GM12878 (cell line): ENCODE measurements around the gene SYNGR1. TPM values are rescaled to one million over a fixed set of nuclear protein-coding genes. Genes with fewer than 3 reads are reported as not detected.

ENCODE experiments used
- ASH2L ChIP-seq: fragments of 300-600, 200-600 bp; sonication (generic); IDR thresholded peaks from 2 replicates; pipeline ENCODE4 v1.6.1; 2017; ENCODE audit warnings: low read depth, mild to moderate bottlenecking, borderline replicate concordance
- CEBPZ ChIP-seq: fragments of 150-350 bp; IDR thresholded peaks from 2 replicates; pipeline ENCODE4 v1.6.1; 2016; ENCODE audit warnings: low read depth, low read length
- CHD1 ChIP-seq: IDR thresholded peaks from 2 replicates; pipeline ENCODE4 v1.6.1; 2012; ENCODE audit warnings: low read depth, low read length, improper control_type of control experiment
- CUX1 ChIP-seq: IDR thresholded peaks from 2 replicates; pipeline ENCODE4 v1.6.1; 2012; ENCODE audit warnings: improper control_type of control experiment, low read depth, low read length; ENCODE audit not compliant: insufficient replicate concordance
- EGR1 ChIP-seq, 2 experiments: IDR thresholded peaks; 1 replicate in 1 of 2; 2 replicates in 1 of 2; pipeline ENCODE4 v1.6.1; 2011 to 2012; ENCODE audit warnings: low read depth in 2 of 2, low read length in 2 of 2, borderline replicate concordance in 1 of 2, mild to moderate bottlenecking in 1 of 2, moderate library complexity in 1 of 2
- KAT2A ChIP-seq: conservative IDR thresholded peaks from 2 replicates; pipeline ENCODE4 v1.6.1; 2011; ENCODE audit warnings: low read depth, low read length; ENCODE audit not compliant: control insufficient read depth
- MTA3 ChIP-seq: IDR thresholded peaks from 2 replicates; pipeline ENCODE4 v1.6.1; 2012; ENCODE audit warnings: low read length, inconsistent platforms, borderline replicate concordance
- RAD21 ChIP-seq: IDR thresholded peaks from 2 replicates; pipeline ENCODE4 v1.6.1; 2011; ENCODE audit warnings: mild to moderate bottlenecking, low read depth, low read length, moderate library complexity; ENCODE audit not compliant: insufficient read depth
- ZNF274 ChIP-seq: IDR thresholded peaks from one replicate; pipeline ENCODE4 v1.8.0; 2011; ENCODE audit not compliant: insufficient read length, insufficient read depth
- polyA plus RNA-seq, 11 experiments: library from polyadenylated mRNA; depleted of rRNA in 4 of 11; unstranded in 6 of 11; stranded (reverse) in 5 of 11; fragments of >200 nt; fragmentation: Nextera tagmentation in 4 of 11; fragmentation: Illumina TruSeq in 1 of 11; extraction: Ambion mirVana in 4 of 11; extraction: Trizol in 1 of 11; gene quantifications; 1 replicate in 1 of 11; 2 replicates in 10 of 11; pipeline versions ENCODE4 v1.2.1 to v1.2.3, GENCODE V29; 2011 to 2016; ENCODE audit warnings: inconsistent platforms in 2 of 11, missing spikeins in 2 of 11, low read depth in 1 of 11
- total RNA-seq, 4 experiments: library from RNA; depleted of rRNA in 3 of 4; stranded (reverse); fragments of >200 nt in 3 of 4; fragmentation: Illumina TruSeq in 1 of 4; extraction: Trizol in 1 of 4; gene quantifications; 2 replicates each; pipeline versions ENCODE4 v1.2.1 to v1.2.3, GENCODE V29; 2013 to 2021

Gene SYNGR1
- total and polyA plus RNA-seq, 10 of the 15 experiments (the other 5 are each of a cell fraction or from before 2014, with no cell fraction given): 0.87 to 9.2 (median 3.5) TPM

GRCh38 chr22:39348909-39349505 is 784 bp upstream of the SYNGR1 start (continued):
- TF ChIP-seq EGR1 (IDR thresholded peaks at IDR 0.05; ENCODE audit: borderline replicate concordance in 1 of 2, low read depth in 2 of 2, low read length in 2 of 2): no peak
- no peak for TF ChIP-seq RAD21
- no peak for TF ChIP-seq MTA3
- TF ChIP-seq KAT2A: no peak
- no peak for TF ChIP-seq ZNF274
- no peak for TF ChIP-seq CUX1
- no peak for TF ChIP-seq CEBPZ
- TF ChIP-seq ASH2L: no peak
- no peak for TF ChIP-seq CHD1
- TF ChIP-seq, all 136 proteins: peak for 5
